Measurements from ENCODE around the gene FAM111B. TPM values are rescaled to one million over a fixed set of nuclear protein-coding genes. Genes with fewer than 3 reads are reported as not detected.
"Not testable (repeated sequence)": the region's sequence is repeated elsewhere in the genome, so short reads cannot be mapped to it uniquely, and the experiment has no call there.

The FAM111B gene, protein sequence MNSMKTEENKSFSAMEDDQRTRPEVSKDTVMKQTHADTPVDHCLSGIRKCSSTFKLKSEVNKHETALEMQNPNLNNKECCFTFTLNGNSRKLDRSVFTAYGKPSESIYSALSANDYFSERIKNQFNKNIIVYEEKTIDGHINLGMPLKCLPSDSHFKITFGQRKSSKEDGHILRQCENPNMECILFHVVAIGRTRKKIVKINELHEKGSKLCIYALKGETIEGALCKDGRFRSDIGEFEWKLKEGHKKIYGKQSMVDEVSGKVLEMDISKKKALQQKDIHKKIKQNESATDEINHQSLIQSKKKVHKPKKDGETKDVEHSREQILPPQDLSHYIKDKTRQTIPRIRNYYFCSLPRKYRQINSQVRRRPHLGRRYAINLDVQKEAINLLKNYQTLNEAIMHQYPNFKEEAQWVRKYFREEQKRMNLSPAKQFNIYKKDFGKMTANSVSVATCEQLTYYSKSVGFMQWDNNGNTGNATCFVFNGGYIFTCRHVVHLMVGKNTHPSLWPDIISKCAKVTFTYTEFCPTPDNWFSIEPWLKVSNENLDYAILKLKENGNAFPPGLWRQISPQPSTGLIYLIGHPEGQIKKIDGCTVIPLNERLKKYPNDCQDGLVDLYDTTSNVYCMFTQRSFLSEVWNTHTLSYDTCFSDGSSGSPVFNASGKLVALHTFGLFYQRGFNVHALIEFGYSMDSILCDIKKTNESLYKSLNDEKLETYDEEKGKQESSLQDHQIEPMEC
- polyA plus RNA-seq (2013, experiment 1 of 2), result 2.8 TPM
- 2.7 TPM for polyA plus RNA-seq (2013, experiment 2 of 2)

DNA sequence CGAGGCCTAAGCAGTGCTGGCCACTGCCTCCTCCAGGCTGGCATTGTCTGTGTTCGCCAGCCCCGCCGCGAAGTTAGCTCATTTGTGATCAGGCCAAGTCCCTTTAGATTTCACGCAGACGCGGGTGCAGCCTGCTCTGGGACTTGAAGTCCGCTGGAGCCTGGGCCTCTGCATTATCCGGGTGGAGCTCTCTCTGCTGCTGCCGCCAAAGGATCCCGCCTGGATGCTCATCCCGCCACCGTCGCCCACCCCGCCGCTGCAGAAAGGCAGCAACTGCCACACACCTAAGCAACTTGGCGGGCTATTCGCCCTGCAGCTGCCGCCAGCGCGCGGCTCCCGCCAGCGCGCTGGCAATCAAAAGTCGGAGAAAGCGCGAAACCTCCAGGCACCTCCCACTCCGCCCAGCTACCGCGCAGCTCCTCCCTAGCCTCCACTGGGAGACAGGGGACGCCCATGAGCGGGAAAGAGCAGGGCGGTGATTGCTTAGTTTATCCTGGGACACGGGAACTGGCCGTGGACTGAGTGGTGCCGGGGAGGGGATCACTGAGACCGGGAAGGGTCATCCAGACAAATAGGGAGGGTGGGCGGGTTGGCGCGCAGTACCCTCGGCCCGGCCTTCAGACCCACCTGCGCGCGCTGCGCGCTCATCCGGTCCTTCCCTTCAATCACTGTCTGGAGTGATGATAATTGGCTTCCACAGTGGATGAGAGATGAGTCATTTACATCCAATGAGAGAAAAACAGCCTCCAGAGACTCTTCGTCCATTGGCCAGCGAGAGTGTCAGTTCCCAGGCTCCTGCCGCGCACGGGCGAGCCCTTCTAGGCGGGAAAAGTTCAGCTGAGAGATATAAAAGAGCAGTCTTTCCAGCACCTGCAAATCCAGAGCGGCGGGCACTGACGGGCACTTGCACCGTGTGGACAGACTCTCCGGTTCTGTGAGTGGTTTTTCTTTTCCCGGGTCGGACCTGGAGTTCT, at the start of gene FAM111B:
Gene FAM111B, plus strand, starts transcription at position 875 of the 974 bp plus-strand sequence. CDS start 2,389 bp downstream, outside the sequence.
- Histone ChIP-seq H2BK12ac (ENCODE audit: low read length in 2 of 2) (no peak within 1 kb of the TSS), H3K14ac (ENCODE audit: low read length in 2 of 2) (peak within 1 kb of the TSS in 1 of 2 experiments; percentile 15), H2BK15ac (ENCODE audit: low read depth, poor library complexity, severe bottlenecking) (no peak within 1 kb of the TSS), H2AFZ (ENCODE audit: low read depth, low read length) (peak within 1 kb of the TSS; percentile 81), H3K4me1 (ENCODE audit: control insufficient read depth, insufficient read depth, low read depth, low read length) (peaks cover 14% of the 10 kb centered on the region), H3K9ac (ENCODE audit: low read length) (peak within 1 kb of the TSS; percentile 58), H3K27ac (ENCODE audit: low read length, poor library complexity, severe bottlenecking) (no peak within 1 kb of the TSS), H2AK5ac (ENCODE audit: low read length, severe bottlenecking) (no peak within 1 kb of the TSS), H3K23ac (ENCODE audit: low read length in 2 of 2) (peak within 1 kb of the TSS in 1 of 2 experiments; percentile 70), H3K4ac (ENCODE audit: low read depth in 1 of 2, low read length in 2 of 2) (no peak within 1 kb of the TSS), H4K91ac (ENCODE audit: low read length) (no peak within 1 kb of the TSS), H3K4me2 (ENCODE audit: low read length, poor library complexity, severe bottlenecking) (peak within 1 kb of the TSS; percentile 99), H3K27me3 (ENCODE audit: control insufficient read depth in 1 of 2, insufficient read depth in 1 of 2, low read length in 2 of 2) (peaks cover 4 to 5% of the 10 kb centered on the region in 2 experiments), H3K79me1 (replicated peaks; ENCODE audit: low read length, poor library complexity, severe bottlenecking) (peaks cover 2% of the 10 kb centered on the region), H2BK120ac (ENCODE audit: low read depth, low read length) (no peak within 1 kb of the TSS), H3K18ac (ENCODE audit: low read depth in 1 of 2, low read length in 2 of 2) (peak within 1 kb of the TSS in 1 of 2 experiments; percentile 8), H2BK5ac (ENCODE audit: low read depth, low read length, poor library complexity, severe bottlenecking) (no peak within 1 kb of the TSS), H4K8ac (ENCODE audit: low read length) (no peak within 1 kb of the TSS), H3K9me3 (ENCODE audit: control insufficient read depth, low read length) (no peaks in the 10 kb centered on the region), H3K4me3 (ENCODE audit: insufficient read depth in 1 of 2, low read depth in 1 of 2, low read length in 2 of 2) (peak within 1 kb of the TSS; percentile 61 to 79), H3K36me3 (ENCODE audit: control insufficient read depth in 1 of 2, insufficient read depth in 2 of 2, low read depth in 1 of 2, low read length in 2 of 2) (no peaks in the 10 kb centered on the region)
- under 1% methylated on average over 58 of the region's 64 CpGs for WGBS
- peak; percentile 95 for DNase-seq

DNA sequence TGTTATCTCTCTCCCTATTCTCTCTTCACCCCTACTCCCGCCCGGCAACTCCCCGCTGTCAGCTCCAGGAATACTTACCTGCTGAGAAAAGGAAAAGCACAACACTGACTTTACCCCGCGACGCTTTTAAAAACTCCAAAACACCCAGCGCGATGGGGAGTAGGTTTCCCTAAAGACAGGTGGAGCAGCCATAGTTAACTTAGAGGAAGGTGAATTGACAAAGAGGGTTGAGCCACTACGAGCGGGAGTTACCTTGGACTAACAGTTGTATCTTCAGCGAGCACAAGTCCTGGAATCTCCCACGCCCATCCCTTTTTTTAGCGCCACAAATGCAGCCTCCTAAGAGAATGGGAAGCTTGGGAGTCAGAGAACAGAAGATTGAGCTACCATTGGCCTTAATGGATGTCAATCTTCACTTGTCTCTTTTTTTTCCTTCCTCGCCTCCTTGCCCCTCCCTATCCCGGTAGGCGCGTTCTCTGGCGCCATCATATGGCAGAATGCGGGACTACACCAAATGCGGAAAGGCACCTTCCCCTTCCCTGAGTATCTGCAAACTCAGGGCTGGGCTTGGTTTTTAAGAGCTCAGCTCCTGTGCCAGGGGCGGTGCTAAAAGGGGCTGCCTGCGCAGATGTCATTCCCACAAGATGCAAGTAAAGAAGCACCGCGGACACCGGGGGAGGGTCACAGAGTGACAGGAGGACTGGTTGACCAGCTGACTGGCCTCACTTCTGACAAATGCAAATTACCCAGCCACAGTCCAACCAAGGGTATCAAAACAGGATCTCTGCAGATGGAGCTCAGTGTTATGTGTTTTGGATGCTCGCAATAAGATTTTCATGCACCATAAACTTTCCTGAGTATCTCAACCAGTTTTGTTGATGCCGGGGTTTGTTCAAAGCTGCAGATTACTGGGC, 48.7 kb upstream of the FAM111B start:
- H2BK12ac ChIP-seq (ENCODE audit: low read length in 2 of 2); H3K14ac ChIP-seq (ENCODE audit: low read length in 2 of 2); H3K18ac ChIP-seq (ENCODE audit: low read depth in 1 of 2, low read length in 2 of 2); H3K36me3 ChIP-seq (ENCODE audit: control insufficient read depth in 1 of 2, insufficient read depth in 2 of 2, low read depth in 1 of 2, low read length in 2 of 2); H4K8ac ChIP-seq (ENCODE audit: low read length); H2AFZ ChIP-seq (ENCODE audit: low read depth, low read length); H3K79me1 ChIP-seq (replicated peaks; ENCODE audit: low read length, poor library complexity, severe bottlenecking); H3K27ac ChIP-seq (ENCODE audit: low read length, poor library complexity, severe bottlenecking); H4K91ac ChIP-seq (ENCODE audit: low read length); H3K4ac ChIP-seq (ENCODE audit: low read depth in 1 of 2, low read length in 2 of 2); H2BK5ac ChIP-seq (ENCODE audit: low read depth, low read length, poor library complexity, severe bottlenecking); H2BK15ac ChIP-seq (ENCODE audit: low read depth, poor library complexity, severe bottlenecking); H2AK5ac ChIP-seq (ENCODE audit: low read length, severe bottlenecking); H2BK120ac ChIP-seq (ENCODE audit: low read depth, low read length); H3K9me3 ChIP-seq (ENCODE audit: control insufficient read depth, low read length); H3K23ac ChIP-seq (ENCODE audit: low read length in 2 of 2); H3K4me1 ChIP-seq (ENCODE audit: control insufficient read depth, insufficient read depth, low read depth, low read length): not testable (repeated sequence)
- peaks cover 3 to 45% of the 10 kb centered on the region in 2 experiments for H3K27me3 ChIP-seq (ENCODE audit: control insufficient read depth in 1 of 2, insufficient read depth in 1 of 2, low read length in 2 of 2)
- DNase-seq, result peak; percentile 90
- peak overlapping the region in 1 of 2 experiments; percentile 74 for H3K4me3 ChIP-seq (ENCODE audit: insufficient read depth in 1 of 2, low read depth in 1 of 2, low read length in 2 of 2)
- peak overlapping the region; percentile 66 for H3K4me2 ChIP-seq (ENCODE audit: low read length, poor library complexity, severe bottlenecking)
- WGBS, result 14% methylated on average over 18 of the region's 27 CpGs
- peak overlapping the region; percentile 36 for H3K9ac ChIP-seq (ENCODE audit: low read length)

DNA sequence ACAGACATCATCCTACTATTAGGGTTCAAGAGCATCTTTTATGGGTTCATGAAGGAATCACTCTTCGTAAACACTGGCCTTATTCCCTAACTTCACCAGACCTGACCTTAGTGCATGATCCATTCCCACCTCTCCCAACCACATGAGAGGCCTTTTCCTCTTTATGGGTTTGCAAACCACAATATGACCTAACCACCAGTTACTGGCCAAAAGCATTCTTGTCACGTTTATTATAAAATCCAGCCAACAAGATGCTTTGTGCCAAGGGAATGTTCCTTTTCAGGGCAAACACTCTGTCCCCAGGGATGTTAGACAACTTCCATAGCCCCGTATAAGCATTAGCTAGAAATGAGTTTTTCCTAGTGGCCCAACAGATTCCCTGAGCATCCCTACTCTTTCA, 46.9 kb upstream of the FAM111B start:
- WGBS, result 74% methylated on average over 3 of the region's 3 CpGs
- not testable (repeated sequence) for H4K91ac ChIP-seq (ENCODE audit: low read length); H3K18ac ChIP-seq (ENCODE audit: low read depth in 1 of 2, low read length in 2 of 2); H2BK12ac ChIP-seq (ENCODE audit: low read length in 2 of 2); H3K4ac ChIP-seq (ENCODE audit: low read depth in 1 of 2, low read length in 2 of 2); H3K4me1 ChIP-seq (ENCODE audit: control insufficient read depth, insufficient read depth, low read depth, low read length); H4K8ac ChIP-seq (ENCODE audit: low read length); H3K4me3 ChIP-seq (ENCODE audit: insufficient read depth in 1 of 2, low read depth in 1 of 2, low read length in 2 of 2); H3K23ac ChIP-seq (ENCODE audit: low read length in 2 of 2); H3K79me1 ChIP-seq (replicated peaks; ENCODE audit: low read length, poor library complexity, severe bottlenecking); H3K4me2 ChIP-seq (ENCODE audit: low read length, poor library complexity, severe bottlenecking); H3K9ac ChIP-seq (ENCODE audit: low read length); H2BK5ac ChIP-seq (ENCODE audit: low read depth, low read length, poor library complexity, severe bottlenecking); H2AFZ ChIP-seq (ENCODE audit: low read depth, low read length); H3K27ac ChIP-seq (ENCODE audit: low read length, poor library complexity, severe bottlenecking); H2BK120ac ChIP-seq (ENCODE audit: low read depth, low read length); H3K14ac ChIP-seq (ENCODE audit: low read length in 2 of 2); H2AK5ac ChIP-seq (ENCODE audit: low read length, severe bottlenecking); H2BK15ac ChIP-seq (ENCODE audit: low read depth, poor library complexity, severe bottlenecking); H3K9me3 ChIP-seq (ENCODE audit: control insufficient read depth, low read length); DNase-seq; H3K36me3 ChIP-seq (ENCODE audit: control insufficient read depth in 1 of 2, insufficient read depth in 2 of 2, low read depth in 1 of 2, low read length in 2 of 2)
- H3K27me3 ChIP-seq (ENCODE audit: control insufficient read depth in 1 of 2, insufficient read depth in 1 of 2, low read length in 2 of 2), result peaks cover 3 to 60% of the 10 kb centered on the region in 2 experiments
